ENCODE measurements around the gene CARM1.

DNA sequence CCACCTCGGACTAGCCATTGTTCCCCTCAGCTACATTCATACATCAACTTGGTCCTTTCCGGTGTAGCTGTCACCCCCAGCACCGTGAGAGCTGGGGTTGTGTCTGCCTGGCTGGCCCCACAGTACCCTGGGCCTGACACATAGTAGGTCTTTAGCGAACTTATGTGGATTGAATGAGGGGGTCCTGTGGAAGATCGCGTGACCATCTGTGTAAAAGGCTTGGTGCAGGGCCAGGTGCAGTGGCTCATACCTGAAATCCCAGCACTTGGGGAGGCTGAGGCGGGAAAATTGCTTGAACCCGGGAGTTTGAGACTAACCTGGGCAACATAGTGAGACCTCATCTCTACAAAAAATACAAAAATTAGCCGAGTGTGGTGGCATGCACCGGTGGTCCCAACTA lies 91.5 kb downstream of the CARM1 start:
- TF ChIP-seq EZH2phosphoT487 (conservative IDR thresholded peaks at IDR 0.05; ENCODE audit: low read length), result no peak
- TF ChIP-seq, protein P1, sequence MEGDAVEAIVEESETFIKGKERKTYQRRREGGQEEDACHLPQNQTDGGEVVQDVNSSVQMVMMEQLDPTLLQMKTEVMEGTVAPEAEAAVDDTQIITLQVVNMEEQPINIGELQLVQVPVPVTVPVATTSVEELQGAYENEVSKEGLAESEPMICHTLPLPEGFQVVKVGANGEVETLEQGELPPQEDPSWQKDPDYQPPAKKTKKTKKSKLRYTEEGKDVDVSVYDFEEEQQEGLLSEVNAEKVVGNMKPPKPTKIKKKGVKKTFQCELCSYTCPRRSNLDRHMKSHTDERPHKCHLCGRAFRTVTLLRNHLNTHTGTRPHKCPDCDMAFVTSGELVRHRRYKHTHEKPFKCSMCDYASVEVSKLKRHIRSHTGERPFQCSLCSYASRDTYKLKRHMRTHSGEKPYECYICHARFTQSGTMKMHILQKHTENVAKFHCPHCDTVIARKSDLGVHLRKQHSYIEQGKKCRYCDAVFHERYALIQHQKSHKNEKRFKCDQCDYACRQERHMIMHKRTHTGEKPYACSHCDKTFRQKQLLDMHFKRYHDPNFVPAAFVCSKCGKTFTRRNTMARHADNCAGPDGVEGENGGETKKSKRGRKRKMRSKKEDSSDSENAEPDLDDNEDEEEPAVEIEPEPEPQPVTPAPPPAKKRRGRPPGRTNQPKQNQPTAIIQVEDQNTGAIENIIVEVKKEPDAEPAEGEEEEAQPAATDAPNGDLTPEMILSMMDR (IDR thresholded peaks at IDR 0.05; ENCODE audit: insufficient read depth, low read length, poor library complexity, severe bottlenecking), result no peak

Data from SU-DHL-6 (cell line).